Inflammatory macrophage treated with lipopolysaccharide for 1 hour (primary cell): ENCODE measurements around the gene FAM13C.

Experiments used
- DNase-seq, 2 donors: peaks; one replicate each; pipeline ENCODE4 v3.0.0-alpha.2; 2020 to 2022

FAM13C gene

DNA sequence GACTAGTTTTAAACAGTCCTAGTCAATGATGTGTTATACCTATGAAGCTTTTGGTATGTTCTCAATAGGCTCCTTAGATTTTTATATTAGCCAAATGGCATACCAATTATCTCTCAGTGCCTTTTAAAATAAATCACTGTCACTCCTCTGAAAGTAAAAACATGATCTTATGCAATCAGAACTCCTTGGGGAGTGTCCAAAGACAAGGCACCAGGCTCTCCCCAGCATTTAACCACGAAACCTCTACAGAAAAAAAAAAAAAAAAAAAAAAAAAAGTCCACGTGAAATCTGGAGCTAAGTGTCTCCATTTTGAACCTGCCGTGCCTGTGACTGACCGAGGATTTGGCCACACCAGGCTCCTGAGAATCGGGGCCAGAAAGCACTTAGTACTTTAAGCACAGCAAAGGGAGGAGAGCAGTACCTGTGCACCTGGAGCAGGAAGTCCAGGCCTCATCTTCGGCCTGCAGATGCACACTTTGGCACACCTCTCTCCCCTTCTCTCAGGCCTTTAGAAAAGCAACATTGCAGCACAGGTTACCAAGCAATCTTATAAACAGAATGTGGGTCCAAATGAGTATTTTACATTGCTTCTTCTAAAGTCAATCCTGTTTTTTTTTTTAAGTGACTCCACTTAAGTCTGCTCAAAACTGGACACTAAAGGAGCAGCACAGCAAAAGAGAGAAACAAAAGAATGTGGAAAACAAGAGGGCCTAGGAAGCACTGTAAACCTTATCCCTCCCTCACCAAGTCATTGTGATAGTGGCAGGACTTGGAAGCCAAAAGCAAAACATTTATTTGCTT is 1.5 kb downstream of the FAM13C start:
- DNase-seq, result no peak

DNA sequence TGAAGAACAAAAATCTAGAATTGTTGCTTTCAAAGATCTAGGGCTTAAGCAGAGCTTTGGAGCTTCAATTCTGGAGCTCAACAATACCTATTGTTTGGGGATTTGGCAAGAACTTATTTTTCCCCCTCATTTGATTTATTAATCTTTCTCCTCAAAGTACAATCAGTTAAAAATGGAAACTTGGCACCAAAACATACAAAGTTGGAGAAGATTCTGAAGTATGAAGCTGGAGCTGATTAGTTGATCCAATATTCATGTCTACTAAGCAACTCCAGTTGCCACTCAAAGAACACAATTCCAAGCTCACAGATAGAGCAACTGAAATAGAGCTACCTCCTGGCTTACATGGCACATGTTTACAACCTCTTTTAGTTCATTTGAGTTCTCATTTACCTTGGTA is 3.8 kb downstream of the FAM13C start:
- no peak for DNase-seq

DNA sequence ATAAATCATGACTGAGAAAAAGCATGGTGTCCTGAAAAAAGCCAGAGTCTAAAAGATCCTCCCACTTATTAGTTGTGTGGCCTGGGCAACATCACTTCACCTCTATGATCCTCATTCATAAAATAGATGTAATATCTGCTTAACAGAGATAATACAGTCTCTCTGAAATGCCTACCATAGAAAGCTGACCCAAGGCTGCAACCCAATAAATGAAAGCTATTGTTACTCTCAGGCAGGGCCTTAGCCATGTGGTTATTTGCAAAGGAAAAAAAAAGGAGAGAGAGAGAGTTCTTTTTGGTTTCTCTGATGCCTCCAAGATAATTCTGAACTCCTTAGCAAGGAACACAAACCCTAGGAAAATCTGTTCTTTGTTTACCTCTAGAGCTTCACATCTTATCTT is 7.9 kb downstream of the FAM13C start:
- no peak for DNase-seq

GRCh38 chr10:59350558-59350957 is 11.8 kb downstream of the FAM13C start:
- no peak for DNase-seq

DNA sequence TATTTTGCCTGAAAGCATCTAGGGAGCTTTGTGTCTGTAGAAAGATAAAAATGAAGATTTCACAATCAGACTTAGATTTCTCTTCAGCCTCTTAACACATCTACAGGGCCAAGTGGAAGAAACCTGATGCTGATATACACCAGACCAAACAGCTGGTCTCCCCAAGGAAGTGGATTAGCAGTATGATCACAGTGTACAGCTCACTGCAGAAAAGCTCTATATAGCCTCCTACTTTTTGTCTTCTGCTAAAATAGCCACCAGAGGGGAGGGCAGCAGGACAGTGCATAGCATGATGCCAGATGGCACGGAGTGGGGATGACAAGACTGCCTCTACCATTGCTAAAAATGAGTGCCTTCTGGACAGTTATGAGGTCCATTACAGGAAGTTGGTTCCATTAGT is 16.0 kb downstream of the FAM13C start:
- DNase-seq, result no peak

- DNase-seq, result no peak
These were observed 19.6 kb downstream of the FAM13C start for GRCh38 chr10:59342723-59343122.

DNA sequence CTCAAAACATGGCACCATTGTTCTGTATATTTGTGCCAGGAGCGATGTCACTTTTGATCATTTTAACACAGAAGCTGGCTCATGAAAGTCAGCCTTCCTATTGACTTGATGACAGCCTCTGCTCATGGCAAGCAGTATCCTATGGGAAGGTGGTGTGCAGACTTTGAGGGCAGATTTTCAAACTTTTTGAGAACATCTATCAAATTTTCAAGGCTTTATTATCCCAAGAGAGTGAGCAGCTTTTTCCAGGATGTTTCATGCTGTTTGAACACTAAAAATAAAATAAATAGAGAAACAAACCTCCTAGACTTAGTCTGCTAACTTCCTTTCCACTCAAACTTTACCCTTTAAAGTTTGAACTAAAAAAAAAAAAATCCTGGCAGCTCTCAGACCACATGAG is 20.3 kb downstream of the FAM13C start:
- no peak for DNase-seq

DNA sequence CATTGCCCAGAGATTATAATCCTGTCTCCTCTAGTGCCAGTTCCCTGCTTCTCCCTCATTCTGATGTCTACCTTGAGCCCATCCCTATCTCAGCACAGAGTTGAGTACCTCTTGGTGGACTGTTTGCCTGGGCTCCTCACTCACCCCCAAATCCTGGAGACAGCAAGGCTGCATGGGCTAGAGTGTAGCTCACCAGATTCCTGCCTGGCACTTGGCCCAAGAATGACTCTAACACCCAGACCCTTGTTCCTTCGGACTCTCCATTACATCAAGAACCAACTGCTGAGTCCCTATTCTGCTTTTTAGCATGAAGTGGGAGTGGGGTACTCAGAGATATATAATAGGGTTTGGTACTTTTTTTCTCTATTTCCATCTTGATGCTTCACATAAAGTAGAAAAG is 22.1 kb downstream of the FAM13C start:
- DNase-seq, result no peak

DNA sequence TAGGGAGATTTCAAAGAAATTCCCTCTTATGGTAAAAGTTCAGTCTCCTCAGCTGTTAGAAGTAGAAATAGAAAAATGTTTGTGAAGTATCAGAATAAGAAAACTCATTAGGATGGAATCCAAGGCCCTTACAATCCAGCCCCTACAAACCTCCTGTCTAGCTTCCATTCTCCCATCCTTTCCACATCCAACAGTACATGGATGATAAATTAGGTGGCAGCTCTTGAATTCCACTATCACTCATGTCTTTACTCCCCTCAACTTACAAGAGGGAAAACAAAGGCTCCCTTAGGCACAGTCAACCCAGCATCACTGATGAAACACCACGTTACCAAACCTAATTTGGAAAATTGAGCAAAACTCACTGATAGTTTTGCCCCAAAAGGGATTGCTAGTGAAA is 23.0 kb downstream of the FAM13C start:
- DNase-seq, result no peak

DNA sequence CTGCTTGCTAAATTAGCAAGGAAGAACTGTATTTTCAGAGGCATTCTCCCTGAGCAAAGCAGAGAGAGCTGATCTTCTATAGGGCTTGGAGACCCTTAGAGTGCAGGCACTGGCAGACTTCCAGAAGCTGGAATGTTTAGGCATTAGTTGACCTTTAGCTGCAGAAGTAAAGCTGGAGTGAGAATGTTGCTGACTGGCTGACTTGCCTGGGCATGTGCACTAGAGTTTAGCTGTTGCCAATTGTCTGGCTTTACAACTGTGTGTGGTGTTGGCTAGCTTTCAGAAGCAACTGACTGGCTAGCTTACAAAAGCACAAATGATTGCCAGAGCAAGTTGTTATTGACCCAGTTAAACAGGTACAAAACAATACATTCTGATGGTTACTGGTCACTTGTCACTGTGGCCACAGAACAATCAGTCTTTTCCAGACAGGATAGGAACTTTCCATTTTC is 25.1 kb downstream of the FAM13C start:
- DNase-seq, result no peak

- no peak for DNase-seq
These were observed 25.7 kb downstream of the FAM13C start for GRCh38 chr10:59336632-59337031.

DNA sequence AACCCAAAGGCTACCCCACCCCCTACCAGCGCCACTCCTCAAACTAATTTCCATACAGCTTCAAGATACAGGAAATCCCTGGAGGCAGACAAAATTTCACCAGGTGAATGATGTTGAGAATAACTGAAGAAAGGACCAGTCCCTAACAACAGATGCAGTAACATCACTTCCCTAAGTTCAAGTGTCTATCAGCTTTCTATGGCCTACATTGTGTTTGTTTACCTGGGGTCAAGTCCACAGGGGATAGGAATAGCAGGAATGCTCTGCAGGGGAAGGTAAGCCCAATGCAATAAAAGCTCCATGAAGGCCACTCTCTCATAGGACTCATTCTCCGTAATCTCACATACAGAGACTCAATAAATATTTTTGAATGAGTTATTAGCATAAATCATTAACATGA is 26.9 kb downstream of the FAM13C start:
- no peak for DNase-seq

GRCh38 chr10:59333701-59334100 is 28.6 kb downstream of the FAM13C start:
- no peak for DNase-seq

DNA sequence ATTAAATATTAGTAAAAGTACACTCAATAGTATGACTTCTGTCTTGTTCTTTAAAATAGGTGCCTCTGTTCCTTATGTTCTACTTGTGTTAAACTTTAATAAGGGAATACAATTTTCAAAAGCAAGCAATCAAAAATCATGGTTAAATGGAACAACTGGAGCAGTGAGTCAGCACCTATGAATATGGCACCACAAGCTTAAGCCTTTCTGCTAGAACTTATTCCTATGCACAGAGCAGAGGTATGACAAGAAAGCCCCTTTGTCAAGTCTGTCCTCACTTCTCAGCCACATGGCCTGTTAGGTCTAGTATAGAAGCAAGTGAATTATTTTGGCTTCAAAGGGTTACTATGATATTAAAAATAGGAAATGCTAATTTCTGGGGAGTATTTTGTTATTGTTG is 29.8 kb downstream of the FAM13C start:
- DNase-seq, result no peak

DNA sequence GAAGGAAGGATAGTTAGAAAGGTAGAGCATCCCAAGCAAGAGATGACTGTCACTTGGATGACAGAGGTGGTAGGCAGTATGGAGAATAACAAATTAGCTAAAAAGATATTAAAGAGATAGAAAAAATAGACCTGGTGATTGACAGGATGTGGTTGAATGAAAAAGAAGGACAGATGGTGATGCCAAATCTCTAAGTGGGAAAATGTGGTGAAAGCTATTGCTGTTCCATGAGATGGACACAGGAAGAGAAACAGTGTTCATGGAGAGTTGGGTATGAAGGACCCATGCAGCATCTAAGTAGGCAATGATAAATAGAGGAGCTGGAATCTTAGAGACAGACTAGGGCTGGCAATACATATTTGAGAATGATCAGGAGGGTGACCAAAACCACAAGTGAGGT is 30.7 kb downstream of the FAM13C start:
- no peak for DNase-seq

- DNase-seq, result no peak
These were observed 37.2 kb downstream of the FAM13C start for GRCh38 chr10:59325116-59325515.

- no peak for DNase-seq
These were observed 37.8 kb downstream of the FAM13C start for GRCh38 chr10:59324597-59324996.

DNA sequence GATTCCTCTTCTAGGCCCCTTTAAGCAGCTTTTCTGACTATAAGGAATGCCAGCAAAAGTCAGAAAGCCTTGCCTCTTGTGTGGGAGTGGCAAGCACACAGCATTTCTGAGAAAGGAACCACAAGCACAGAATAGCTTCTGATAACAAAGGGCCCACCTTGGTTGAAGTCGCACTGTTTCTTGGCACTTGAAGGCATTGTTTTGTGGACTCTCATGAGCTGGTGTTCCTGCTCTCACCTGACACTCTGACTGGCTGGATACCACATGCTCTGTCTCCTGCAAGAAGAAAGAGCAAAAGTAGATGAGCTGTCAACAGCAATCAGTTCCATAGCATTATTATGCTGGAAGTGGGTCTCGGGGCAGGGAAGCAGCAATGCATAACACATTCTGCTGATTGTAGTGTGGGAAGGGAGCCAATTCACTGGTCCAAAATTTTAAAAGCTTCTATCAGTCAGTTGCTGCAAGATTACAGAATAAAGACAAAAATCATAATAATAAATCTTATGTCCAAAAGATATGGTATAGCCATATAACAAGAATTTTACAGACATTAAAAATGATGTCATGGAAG is 38.4 kb downstream of the FAM13C start:
- no peak for DNase-seq

- no peak for DNase-seq
These were observed 39.3 kb downstream of the FAM13C start for GRCh38 chr10:59323036-59323459.

DNA sequence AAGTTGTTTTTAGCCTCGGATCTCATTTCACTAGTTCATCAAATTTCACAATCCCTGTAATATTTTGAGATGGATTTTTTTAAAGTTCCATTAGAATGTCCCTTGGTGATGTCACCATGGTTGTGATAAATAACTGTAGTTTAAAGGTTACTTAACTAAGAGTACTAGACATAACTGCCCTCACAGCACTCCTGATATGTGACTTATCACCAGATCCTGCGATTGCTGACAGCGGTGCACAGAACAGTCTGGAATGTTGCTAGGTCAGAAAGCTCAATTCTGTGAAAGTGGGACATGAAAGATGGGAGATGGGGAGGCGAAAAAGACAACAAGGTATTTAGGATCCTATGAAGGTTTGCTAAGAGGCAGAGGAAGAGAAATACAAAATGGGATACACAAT is 40.2 kb downstream of the FAM13C start:
- DNase-seq, result no peak

DNA sequence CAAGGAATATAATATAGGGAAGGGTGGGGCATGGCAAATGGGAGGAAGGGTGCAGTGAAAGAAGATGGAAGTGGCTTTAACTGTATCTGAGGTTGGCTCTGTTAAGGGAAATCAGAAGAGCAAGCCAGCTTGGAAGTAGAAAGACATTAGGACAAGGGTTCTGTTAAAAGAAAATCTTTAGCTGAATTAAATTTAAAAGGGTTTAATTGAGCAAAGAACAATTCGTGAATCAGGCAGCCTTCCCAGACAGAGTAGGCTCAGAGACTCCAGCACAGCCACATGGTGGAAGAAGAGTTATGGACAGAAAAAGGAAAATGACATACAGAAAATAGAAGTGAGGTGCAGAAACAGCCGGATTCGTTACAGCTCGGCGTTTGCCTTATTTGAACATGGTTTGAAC is 42.0 kb downstream of the FAM13C start:
- no peak for DNase-seq

GRCh38 chr10:59319854-59320253 is 42.5 kb downstream of the FAM13C start:
- no peak for DNase-seq

DNA sequence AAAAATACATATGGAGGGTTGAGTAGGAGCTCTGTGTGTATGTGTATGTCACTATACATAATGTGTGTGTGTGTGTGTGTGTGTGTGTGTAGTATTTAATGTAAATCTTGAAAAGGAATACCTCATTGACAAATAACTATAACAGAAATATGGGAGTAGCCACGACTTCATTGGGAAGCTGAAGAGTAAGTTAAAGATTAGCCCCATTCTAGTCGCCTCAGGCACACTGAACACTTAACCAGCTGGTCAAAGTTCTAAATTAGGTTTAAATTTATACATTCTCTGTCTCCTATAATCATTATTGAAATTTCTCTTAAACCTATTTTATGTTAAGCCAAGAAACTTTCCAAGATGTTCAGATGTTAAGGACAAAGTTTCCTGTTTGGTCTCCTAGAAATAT is 45.3 kb downstream of the FAM13C start:
- no peak for DNase-seq

GRCh38 chr10:59315465-59315864 is 46.9 kb downstream of the FAM13C start:
- DNase-seq, result no peak

GRCh38 chr10:59314268-59314667 is 48.1 kb downstream of the FAM13C start:
- DNase-seq, result no peak
